ENCODE measurements around the gene ATP11A. TPM values are rescaled to one million over a fixed set of nuclear protein-coding genes. Genes with fewer than 3 reads are reported as not detected.

The ATP11A gene
- total and polyA plus RNA-seq, 2 donors (not counting 3 experiments of a cell fraction or from before 2014, with no cell fraction given) = 16.5 to 88.1 TPM

- POLR2A ChIA-PET = no interaction called here
- DNase-seq (ENCODE audit: low read depth, low spot score) (no peak), FAIRE-seq (no peak)
- CTCF ChIA-PET = interaction anchor here (1.4 kb wide), 1 partner anchor 189 kb away, joined by 3 read pairs; no protein-coding TSS in a partner anchor
- peaks cover 4% of the 10 kb centered on the region for H3K79me2 ChIP-seq (ENCODE audit: control insufficient read depth, insufficient read depth, low read length)
- H3K4me1 ChIP-seq (ENCODE audit: control insufficient read depth, extremely low read depth, insufficient read depth, low read length) = peaks cover 3% of the 10 kb centered on the region
- H3K9me3 ChIP-seq (replicated peaks; ENCODE audit: control insufficient read depth, insufficient read depth, low read length) = no peaks in the 10 kb centered on the region
- no peaks in the 10 kb centered on the region for H3K9me1 ChIP-seq (replicated peaks; ENCODE audit: control insufficient read depth, extremely low read depth, insufficient read depth, low read length)
- dilution Hi-C loops (cut with MboI; ENCODE audit: extremely low pct_ligation_motif_present, low sequenced_read_pairs) (no loop called here), intact Hi-C loops (cut with micrococcal nuclease) (no loop called here)
- no TSS peak for BruUV-seq (replicated peaks)
- H3K27me3 ChIP-seq (ENCODE audit: control insufficient read depth in 2 of 2, insufficient read depth in 2 of 2, low read length in 2 of 2) = no peaks in the 10 kb centered on the region
- no peak overlapping the region for H3K4me3 ChIP-seq (replicated peaks in 1 of 3; ENCODE audit: insufficient read depth in 1 of 3, low read depth in 1 of 3, low read length in 3 of 3)
- H3K9ac ChIP-seq (replicated peaks; ENCODE audit: extremely low read depth, insufficient read depth, low read length) = no peak overlapping the region
- no peaks in the 10 kb centered on the region for H4K20me1 ChIP-seq (replicated peaks; ENCODE audit: control insufficient read depth, extremely low read depth, insufficient read depth, low read length)
- no peak overlapping the region for H3K27ac ChIP-seq (ENCODE audit: insufficient read depth, low read depth, low read length)
- H3K36me3 ChIP-seq (ENCODE audit: control insufficient read depth in 2 of 2, extremely low read depth in 1 of 2, insufficient read depth in 2 of 2, low read length in 2 of 2) = no peaks in the 10 kb centered on the region
- no peak for TF ChIP-seq POLR2A (IDR thresholded peaks at IDR 0.05; ENCODE audit: low read depth, low read length)
- no peak for TF ChIP-seq GATA2 (IDR thresholded peaks at IDR 0.05; ENCODE audit: insufficient read depth, insufficient read length, low read depth, low read length)
- TF ChIP-seq, protein P1, sequence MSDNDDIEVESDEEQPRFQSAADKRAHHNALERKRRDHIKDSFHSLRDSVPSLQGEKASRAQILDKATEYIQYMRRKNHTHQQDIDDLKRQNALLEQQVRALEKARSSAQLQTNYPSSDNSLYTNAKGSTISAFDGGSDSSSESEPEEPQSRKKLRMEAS (IDR thresholded peaks at IDR 0.05; ENCODE audit: insufficient read depth, insufficient read length) = no peak
- no peak for TF ChIP-seq JUN (IDR thresholded peaks at IDR 0.05; ENCODE audit: borderline replicate concordance, insufficient read depth, insufficient read length, low read depth)
- TF ChIP-seq EZH2 (IDR thresholded peaks at IDR 0.05; ENCODE audit: borderline replicate concordance, low read depth, low read length, severe bottlenecking) = no peak
- no peak for TF ChIP-seq FOS (IDR thresholded peaks at IDR 0.05; ENCODE audit: borderline replicate concordance, insufficient read depth, low read length)
- TF ChIP-seq POLR2AphosphoS5 (IDR thresholded peaks at IDR 0.05; ENCODE audit: insufficient read depth, low read depth, low read length) = no peak
- TF ChIP-seq MYC (IDR thresholded peaks at IDR 0.05; ENCODE audit: low read depth, low read length) = no peak
- TF ChIP-seq, protein P2, sequence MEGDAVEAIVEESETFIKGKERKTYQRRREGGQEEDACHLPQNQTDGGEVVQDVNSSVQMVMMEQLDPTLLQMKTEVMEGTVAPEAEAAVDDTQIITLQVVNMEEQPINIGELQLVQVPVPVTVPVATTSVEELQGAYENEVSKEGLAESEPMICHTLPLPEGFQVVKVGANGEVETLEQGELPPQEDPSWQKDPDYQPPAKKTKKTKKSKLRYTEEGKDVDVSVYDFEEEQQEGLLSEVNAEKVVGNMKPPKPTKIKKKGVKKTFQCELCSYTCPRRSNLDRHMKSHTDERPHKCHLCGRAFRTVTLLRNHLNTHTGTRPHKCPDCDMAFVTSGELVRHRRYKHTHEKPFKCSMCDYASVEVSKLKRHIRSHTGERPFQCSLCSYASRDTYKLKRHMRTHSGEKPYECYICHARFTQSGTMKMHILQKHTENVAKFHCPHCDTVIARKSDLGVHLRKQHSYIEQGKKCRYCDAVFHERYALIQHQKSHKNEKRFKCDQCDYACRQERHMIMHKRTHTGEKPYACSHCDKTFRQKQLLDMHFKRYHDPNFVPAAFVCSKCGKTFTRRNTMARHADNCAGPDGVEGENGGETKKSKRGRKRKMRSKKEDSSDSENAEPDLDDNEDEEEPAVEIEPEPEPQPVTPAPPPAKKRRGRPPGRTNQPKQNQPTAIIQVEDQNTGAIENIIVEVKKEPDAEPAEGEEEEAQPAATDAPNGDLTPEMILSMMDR (IDR thresholded peaks at IDR 0.05; ENCODE audit: extremely low read depth in 1 of 2, insufficient read depth in 1 of 2, low read depth in 1 of 2, low read length in 2 of 2) = no peak
- H2AFZ ChIP-seq (ENCODE audit: low read depth, low read length) = no peak overlapping the region
- no peak overlapping the region for H3K4me2 ChIP-seq (ENCODE audit: insufficient read depth, low read length)
Observed at GRCh38 chr13:112685896-112686295, 3.9 kb upstream of the ATP11A start.

Data from endothelial cell of umbilical vein (primary cell).